A549 (cell line): ENCODE measurements around the gene MAPKAPK3. TPM values are rescaled to one million over a fixed set of nuclear protein-coding genes. Genes with fewer than 3 reads are reported as not detected.

Source experiments
- ATAC-seq, 2 experiments: fragments of 200-7000 bp in 1 of 2; fragments of >200 bp in 1 of 2; cut with Nextera tagmentation in 1 of 2; cut with Tn5 transposase in 1 of 2; 3 replicates each; pipeline versions ENCODE4 v1.8.0 to v1.9.1; 2018 to 2020; ENCODE audit warnings: mild to moderate bottlenecking in 1 of 2, moderate library complexity in 1 of 2
- CTCF ChIA-PET: fragments of 300-600 bp; sonication (Branson Sonifier 250); formaldehyde crosslinking; extraction: SDS; loops from one replicate; lab custom pipeline; 2021; ENCODE audit warnings: antibody characterized with exemption, inconsistent platforms; lab: Yijun Ruan, JAX
- POLR2A ChIA-PET: fragments of 350-600 bp; formaldehyde crosslinking; extraction: SDS; loops from one replicate; lab custom pipeline; 2021; ENCODE audit warnings: antibody characterized with exemption, inconsistent platforms; lab: Yijun Ruan, JAX
- DNase-seq, 2 experiments: peaks; one replicate each; pipeline versions ENCODE4 v3.0.0 to v3.0.0-alpha.2; 2011 to 2016; ENCODE audit warnings: low read depth in 1 of 2, low spot score in 1 of 2
- FAIRE-seq: peaks from 2 replicates; lab custom pipeline; 2011; peaks lifted over from hg19 to GRCh38; lab: Jason Lieb, UNC
- H3K27ac ChIP-seq, 2 experiments: fragments of >200 bp; sonication (Bioruptor Twin); formaldehyde crosslinking; 3 replicates each; pipeline ENCODE4 v1.5.1; 2016 to 2017
- H3K4me1 ChIP-seq: fragments of >200 bp; sonication (Bioruptor Twin); formaldehyde crosslinking; 3 replicates; pipeline ENCODE4 v1.6.1; 2016
- H3K4me2 ChIP-seq: fragments of >200 bp; sonication (Bioruptor Twin); formaldehyde crosslinking; 3 replicates; pipeline ENCODE4 v1.6.1; 2016
- H3K4me3 ChIP-seq: fragments of >200 bp; sonication (Bioruptor Twin); formaldehyde crosslinking; 3 replicates; pipeline ENCODE4 v1.5.1; 2016
- H3K9me3 ChIP-seq: fragments of >200 bp; sonication (Bioruptor Twin); formaldehyde crosslinking; 3 replicates; pipeline ENCODE4 v1.6.1; 2016
- ATOH8 ChIP-seq: fragments of 250-450 bp; sonication (Bioruptor Pico); IDR thresholded peaks from 2 replicates; pipeline ENCODE4 v1.5.0; 2020; ENCODE audit warnings: low read depth, mild to moderate bottlenecking, moderate library complexity
- BHLHE40 ChIP-seq: IDR thresholded peaks from 2 replicates; pipeline ENCODE4 v1.6.1; 2012; ENCODE audit warnings: low read depth, low read length, inconsistent platforms
- CBX8 ChIP-seq: fragments of 200-600 bp; sonication (generic); IDR thresholded peaks from 2 replicates; pipeline ENCODE4 v1.6.1; 2016
- CHD4 ChIP-seq: fragments of 200-600 bp; sonication (generic); IDR thresholded peaks from 2 replicates; pipeline ENCODE4 v1.6.1; 2016; ENCODE audit warnings: antibody characterized with exemption, mild to moderate bottlenecking, borderline replicate concordance
- E2F6 ChIP-seq: IDR thresholded peaks from 2 replicates; pipeline ENCODE4 v1.6.1; 2012; ENCODE audit warnings: low read depth, borderline replicate concordance
- EHF ChIP-seq: fragments of 250-450 bp; sonication (Bioruptor Pico); IDR thresholded peaks from 2 replicates; pipeline ENCODE4 v1.5.0; 2020; ENCODE audit warnings: mild to moderate bottlenecking
- FOXS1 ChIP-seq: fragments of 250-450 bp; sonication (Bioruptor Pico); IDR thresholded peaks from 2 replicates; pipeline ENCODE4 v1.5.0; 2020; ENCODE audit warnings: mild to moderate bottlenecking, moderate library complexity
- HES2 ChIP-seq: fragments of >200 bp; sonication (Bioruptor Twin); formaldehyde crosslinking; IDR thresholded peaks from 2 replicates; pipeline ENCODE4 v1.6.1; 2016
- HMGXB4 ChIP-seq: fragments of 250-450 bp; sonication (Bioruptor Pico); IDR thresholded peaks from 2 replicates; pipeline ENCODE4 v1.5.0; 2021; ENCODE audit warnings: mild to moderate bottlenecking, moderate library complexity, borderline replicate concordance
- HOXB13 ChIP-seq: fragments of 250-450 bp; sonication (Bioruptor Pico); IDR thresholded peaks from 2 replicates; pipeline ENCODE4 v1.5.0; 2020; ENCODE audit warnings: low read depth, mild to moderate bottlenecking, moderate library complexity
- JUN ChIP-seq, 2 experiments: fragments of >200 bp; sonication (Bioruptor Twin); formaldehyde crosslinking; IDR thresholded peaks; 2 replicates in 1 of 2; 3 replicates in 1 of 2; pipeline ENCODE4 v1.6.1; 2016 to 2017
- JUNB ChIP-seq: fragments of >200 bp; sonication (Bioruptor Twin); formaldehyde crosslinking; IDR thresholded peaks from 2 replicates; pipeline ENCODE4 v1.6.1; 2016
- KDM5A ChIP-seq: fragments of 200-600 bp; sonication (generic); IDR thresholded peaks from 2 replicates; pipeline ENCODE4 v1.6.1; 2016; ENCODE audit warnings: antibody characterized with exemption, mild to moderate bottlenecking
- NFE2L2 ChIP-seq: fragments of 150-350 bp; conservative IDR thresholded peaks from 2 replicates; pipeline ENCODE4 v1.6.1; 2014; ENCODE audit warnings: low read length
- PHF8 ChIP-seq: fragments of 200-600 bp; sonication (generic); IDR thresholded peaks from 2 replicates; pipeline ENCODE4 v1.6.1; 2016; ENCODE audit warnings: low read depth, mild to moderate bottlenecking, antibody characterized with exemption, moderate library complexity, borderline replicate concordance
- POLR2AphosphoS2 ChIP-seq: conservative IDR thresholded peaks from 2 replicates; pipeline ENCODE4 v1.6.1; 2012; ENCODE audit warnings: low read length, improper control_type of control experiment, inconsistent platforms
- RCOR1 ChIP-seq: fragments of 150-350 bp; IDR thresholded peaks from 2 replicates; pipeline ENCODE4 v1.6.1; 2014; ENCODE audit warnings: antibody characterized with exemption, low read length, low read depth
- RNF2 ChIP-seq: fragments of 200-600 bp; sonication (generic); IDR thresholded peaks from 2 replicates; pipeline ENCODE4 v1.6.1; 2016; ENCODE audit warnings: low read depth, mild to moderate bottlenecking, antibody characterized with exemption, moderate library complexity, borderline replicate concordance
- SMC3 ChIP-seq: fragments of >200 bp; sonication (Bioruptor Twin); formaldehyde crosslinking; IDR thresholded peaks from 3 replicates; pipeline ENCODE4 v1.6.1; 2018; ENCODE audit warnings: inconsistent platforms
- USF2 ChIP-seq: fragments of 450-650 bp; IDR thresholded peaks from 2 replicates; pipeline ENCODE4 v1.6.1; 2014; ENCODE audit warnings: antibody characterized with exemption
- ZFP36 ChIP-seq: fragments of 450-650 bp; IDR thresholded peaks from 2 replicates; pipeline ENCODE4 v1.6.1; 2014; ENCODE audit warnings: borderline replicate concordance; ENCODE audit not compliant: partially characterized antibody
- ZNF302 ChIP-seq: fragments of 250-450 bp; sonication (Bioruptor Pico); IDR thresholded peaks from 2 replicates; pipeline ENCODE4 v1.9.0; 2021; ENCODE audit warnings: inconsistent platforms, mild to moderate bottlenecking, moderate library complexity
- ZSCAN20 ChIP-seq: fragments of 250-450 bp; sonication (Bioruptor Pico); IDR thresholded peaks from 2 replicates; pipeline ENCODE4 v1.8.0; 2022; ENCODE audit warnings: mild to moderate bottlenecking, moderate library complexity
- WGBS: methylation state at CpG from one replicate; pipeline ENCODE4 v1.1.6; 2017; ENCODE audit errors: missing lambda C conversion rate; 5-methylcytosine and 5-hydroxymethylcytosine counted together
- polyA plus RNA-seq, 4 experiments: library from polyadenylated mRNA; depleted of rRNA in 3 of 4; stranded (reverse); fragments of >200 nt; fragmentation: RNase III in 1 of 4; extraction: RNeasy Plus Mini Kit Qiagen cat#74134 plus additional on column Dnase treatment in 1 of 4; gene quantifications; 2 replicates in 3 of 4; 3 replicates in 1 of 4; pipeline ENCODE4 v1.2.3, GENCODE V29; 2011 to 2017
- TF ChIP-seq, protein P1 (sequence below): fragments of >200 bp; sonication (Bioruptor Twin); formaldehyde crosslinking; IDR thresholded peaks from 3 replicates; pipeline ENCODE4 v1.5.1; 2016

MAPKAPK3 gene
- polyA plus RNA-seq, 2 of the 4 experiments (the other 2 are of a cell fraction) = 14.6 to 16.5 TPM

DNA sequence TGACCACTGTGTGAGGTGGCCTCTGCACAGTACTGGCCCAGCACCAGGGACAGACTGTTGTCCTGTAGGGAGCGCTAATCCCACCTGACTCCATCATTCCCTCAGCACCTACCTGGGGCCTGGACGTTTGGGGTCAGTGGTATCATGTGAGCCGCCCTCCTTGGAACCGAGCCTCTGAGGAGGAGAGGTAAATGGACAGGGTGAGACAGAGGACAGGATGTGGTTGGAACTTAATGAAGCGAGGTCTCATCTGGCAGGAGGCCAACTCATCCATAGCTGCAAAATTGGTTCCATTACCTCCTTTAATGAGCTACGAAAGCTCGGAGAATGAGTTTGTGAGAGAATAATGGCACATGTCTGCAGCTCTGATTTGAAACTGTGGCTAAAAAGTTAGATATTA lies 13.9 kb downstream of the MAPKAPK3 start:
- FAIRE-seq (no peak), ATAC-seq (no peak), DNase-seq (no peak)
- no peak for TF ChIP-seq RNF2
- TF ChIP-seq, protein P1, sequence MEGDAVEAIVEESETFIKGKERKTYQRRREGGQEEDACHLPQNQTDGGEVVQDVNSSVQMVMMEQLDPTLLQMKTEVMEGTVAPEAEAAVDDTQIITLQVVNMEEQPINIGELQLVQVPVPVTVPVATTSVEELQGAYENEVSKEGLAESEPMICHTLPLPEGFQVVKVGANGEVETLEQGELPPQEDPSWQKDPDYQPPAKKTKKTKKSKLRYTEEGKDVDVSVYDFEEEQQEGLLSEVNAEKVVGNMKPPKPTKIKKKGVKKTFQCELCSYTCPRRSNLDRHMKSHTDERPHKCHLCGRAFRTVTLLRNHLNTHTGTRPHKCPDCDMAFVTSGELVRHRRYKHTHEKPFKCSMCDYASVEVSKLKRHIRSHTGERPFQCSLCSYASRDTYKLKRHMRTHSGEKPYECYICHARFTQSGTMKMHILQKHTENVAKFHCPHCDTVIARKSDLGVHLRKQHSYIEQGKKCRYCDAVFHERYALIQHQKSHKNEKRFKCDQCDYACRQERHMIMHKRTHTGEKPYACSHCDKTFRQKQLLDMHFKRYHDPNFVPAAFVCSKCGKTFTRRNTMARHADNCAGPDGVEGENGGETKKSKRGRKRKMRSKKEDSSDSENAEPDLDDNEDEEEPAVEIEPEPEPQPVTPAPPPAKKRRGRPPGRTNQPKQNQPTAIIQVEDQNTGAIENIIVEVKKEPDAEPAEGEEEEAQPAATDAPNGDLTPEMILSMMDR = no peak
- no peak for TF ChIP-seq PHF8
- no peak for TF ChIP-seq KDM5A
- TF ChIP-seq HES2 = no peak
- TF ChIP-seq JUN (IDR thresholded peaks at IDR 0.05) = no peak
- TF ChIP-seq POLR2AphosphoS2 = no peak
- TF ChIP-seq ZNF302 (CRISPR knock-in tag) = no peak
- no peak for TF ChIP-seq EHF (CRISPR knock-in tag)
- no peak for TF ChIP-seq HMGXB4 (CRISPR knock-in tag)
- TF ChIP-seq ATOH8 (CRISPR knock-in tag) = no peak
- TF ChIP-seq CBX8 = no peak
- no peak for TF ChIP-seq SMC3
- no peak for TF ChIP-seq FOXS1 (CRISPR knock-in tag)
- CTCF ChIA-PET = interaction anchor here (1.2 to 1.8 kb wide), 4 partner anchors 9 to 741 kb away, joined by 3 to 7 read pairs (median 4); partner anchors contain the start of gene DOCK3
- Histone ChIP-seq H3K27ac (no peak overlapping the region), H3K4me1 (peaks cover 14% of the 10 kb centered on the region), H3K4me2 (no peak overlapping the region), H3K4me3 (no peak overlapping the region), H3K9me3 (no peaks in the 10 kb centered on the region)
- POLR2A ChIA-PET = no interaction called here
- 80% methylated on average over 6 of the region's 7 CpGs for WGBS

- Histone ChIP-seq H3K4me2 (no peak overlapping the region), H3K9me3 (no peaks in the 10 kb centered on the region), H3K27ac (no peak overlapping the region), H3K4me3 (no peak overlapping the region), H3K4me1 (peaks cover 8% of the 10 kb centered on the region; the same call in 2 of the 3 replicates)
- ChIA-PET POLR2A (no interaction called here), CTCF (interaction anchor here (1.0 to 1.1 kb wide), 2 partner anchors 13 to 17 kb away, joined by 3 read pairs; no protein-coding TSS in a partner anchor)
- DNase-seq = no peak
- WGBS = 69% methylated on average over 5 of the region's 5 CpGs
- TF ChIP-seq HMGXB4 (CRISPR knock-in tag) (no peak), HOXB13 (CRISPR knock-in tag) (no peak), ZSCAN20 (CRISPR knock-in tag) (no peak), CHD4 (no peak), NFE2L2 (no peak), E2F6 (no peak), BHLHE40 (no peak), JUNB (no peak), USF2 (no peak), RCOR1 (no peak), ZFP36 (no peak)
- TF ChIP-seq, protein P1 = no peak
- no peak for ATAC-seq
- FAIRE-seq = no peak
These were observed 15.5 kb downstream of the MAPKAPK3 start for GRCh38 chr3:50632450-50632849.
